ENCODE results near the gene TMPRSS3.

TMPRSS3 gene

DNA sequence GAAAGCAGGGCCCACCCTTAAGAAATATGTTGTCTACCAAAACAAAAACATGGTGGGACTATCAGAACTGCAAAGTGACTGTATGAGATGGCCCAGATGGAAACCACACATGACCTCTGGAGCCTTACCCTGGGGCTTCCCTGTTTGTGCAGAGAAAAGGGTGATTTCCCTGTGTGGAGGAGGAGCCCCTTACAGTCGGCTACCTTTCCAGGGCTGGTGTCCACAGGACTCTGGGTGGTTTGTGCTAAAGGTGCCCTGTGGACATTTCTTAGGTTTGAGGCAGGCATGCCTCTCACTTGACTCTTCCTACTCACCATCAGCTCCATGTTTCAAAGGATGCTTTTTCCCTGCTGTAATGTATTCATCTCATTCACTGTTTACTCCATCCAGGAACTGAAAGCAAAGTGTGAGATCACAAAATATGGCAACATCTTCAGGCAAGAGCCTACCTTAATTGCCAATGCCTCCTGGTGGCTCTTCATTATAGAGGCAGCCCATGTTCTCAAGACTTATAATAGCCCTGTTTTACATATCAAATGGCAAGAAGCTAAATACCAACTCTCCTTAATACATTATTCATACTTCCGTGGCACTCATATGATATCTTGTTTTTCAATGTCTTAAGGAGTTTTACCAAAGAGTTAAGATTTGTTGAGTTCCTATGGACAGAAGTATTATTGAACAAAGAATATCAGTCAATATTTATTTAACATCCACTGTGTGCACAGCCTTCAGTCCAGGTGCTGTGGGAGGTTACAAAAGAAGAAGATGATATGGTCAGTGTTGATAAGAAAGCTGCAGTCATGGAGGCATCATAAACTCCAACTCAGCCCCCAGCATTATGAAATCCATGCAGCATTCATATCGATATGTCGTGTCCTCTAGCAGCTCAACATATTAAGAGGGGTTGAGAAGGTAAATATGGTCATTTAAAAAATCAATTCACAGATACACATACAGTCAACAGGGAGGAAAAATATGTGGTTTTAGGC lies 65.2 kb downstream of the TMPRSS3 start:
- no peak for DNase-seq

DNA sequence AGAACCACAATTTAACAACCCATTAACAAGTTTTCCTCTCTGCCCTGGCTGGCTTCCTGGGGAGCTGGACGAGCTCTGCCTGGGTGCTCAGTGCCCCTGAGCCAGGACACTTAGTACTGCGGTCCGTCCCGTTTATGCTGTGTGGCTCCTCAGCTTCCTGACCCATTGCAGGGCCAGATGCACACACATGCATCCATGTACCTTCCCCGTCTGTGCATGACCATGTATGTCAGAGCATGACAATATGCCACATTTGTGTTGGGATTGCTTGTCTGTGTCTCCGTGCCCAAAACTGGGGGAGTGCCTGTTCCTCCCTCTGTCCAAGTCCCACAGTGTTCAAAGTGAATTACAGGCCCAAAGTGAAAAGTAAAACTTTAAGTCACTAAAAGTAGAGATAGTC lies 71.0 kb downstream of the TMPRSS3 start:
- DNase-seq = no peak
